NCI-H2171 (cell line): ENCODE results near the gene AMPD3.

Experiments
- DNase-seq: peaks from one replicate; lab custom pipeline; 2025; lab: John Stamatoyannopoulos, UW

The AMPD3 gene

DNA sequence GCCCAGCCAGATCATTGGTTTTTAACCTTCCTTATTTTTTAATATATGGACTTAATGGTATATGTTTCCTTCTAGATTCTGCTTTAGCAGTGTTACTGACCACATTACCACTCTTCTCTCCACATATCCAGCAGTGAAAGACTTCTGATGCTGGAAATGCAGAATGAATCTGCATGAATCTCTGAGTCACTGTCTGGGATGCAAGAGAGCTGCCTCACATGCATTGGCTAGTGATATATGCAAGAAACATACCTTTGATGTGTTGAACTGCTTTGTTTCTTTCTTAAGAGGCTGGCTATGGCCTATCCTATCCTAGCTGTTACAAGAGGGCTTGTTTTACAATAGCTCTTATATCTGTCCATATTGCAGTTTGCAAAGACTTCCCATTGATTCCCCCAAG, 16.6 kb upstream of the AMPD3 start:
- no peak for DNase-seq

DNA sequence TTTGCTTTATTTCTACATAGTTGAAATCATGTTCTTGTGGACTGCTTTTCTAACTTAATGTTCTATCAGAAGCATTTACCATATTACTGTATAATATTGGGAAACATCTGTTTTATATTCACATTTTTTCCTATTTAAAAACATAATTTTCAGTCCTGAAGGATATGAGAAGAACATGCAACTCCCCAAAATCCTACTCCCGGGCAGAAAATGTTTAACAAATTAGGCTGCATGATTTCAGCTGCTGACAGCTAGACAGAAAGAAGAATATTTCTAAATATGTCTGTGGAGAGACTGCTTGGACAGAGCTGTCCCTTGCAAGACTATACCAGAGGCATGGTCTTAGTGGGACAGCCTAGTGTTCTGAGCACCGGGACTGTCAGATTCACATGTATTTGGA, 15.7 kb upstream of the AMPD3 start:
- DNase-seq, result no peak

DNA sequence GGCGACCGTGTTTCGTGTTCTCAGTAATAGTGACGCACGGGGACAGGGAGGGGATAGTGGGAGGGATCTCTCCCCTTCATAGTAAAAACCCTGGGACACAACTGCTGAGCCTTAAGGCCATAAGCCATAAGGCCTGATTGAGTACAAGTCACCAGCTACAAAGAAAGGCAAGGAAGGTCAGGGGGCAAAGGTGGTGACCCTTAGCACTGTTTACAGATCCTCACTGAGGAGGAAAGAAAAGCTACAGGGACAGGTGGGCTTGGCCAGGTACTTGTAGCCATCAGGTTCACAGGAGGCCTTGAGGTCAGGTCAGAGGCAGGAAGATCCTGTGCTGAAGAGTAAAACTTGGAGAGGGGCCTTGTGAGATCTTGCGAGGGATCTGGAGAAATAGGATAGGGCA, 15.1 kb upstream of the AMPD3 start:
- no peak for DNase-seq

DNA sequence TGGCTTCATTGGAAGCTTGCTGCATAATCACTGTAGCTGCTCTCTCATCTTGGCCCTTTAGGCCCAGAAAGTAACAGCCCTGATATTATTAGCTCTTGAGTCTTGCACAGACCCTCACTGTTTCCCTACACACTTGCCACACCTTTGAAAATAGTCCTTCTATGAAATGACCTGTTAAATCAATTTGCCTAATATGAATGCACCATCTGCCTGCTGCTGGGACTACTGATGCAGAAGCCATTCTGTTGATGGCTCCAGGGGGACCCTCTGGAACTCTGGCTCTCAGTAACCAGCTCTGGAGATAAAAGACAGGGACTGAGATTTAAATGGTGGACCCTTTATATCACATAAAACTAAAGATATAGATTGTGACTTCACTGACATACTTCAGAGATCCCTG, 14.7 kb upstream of the AMPD3 start:
- no peak for DNase-seq

DNA sequence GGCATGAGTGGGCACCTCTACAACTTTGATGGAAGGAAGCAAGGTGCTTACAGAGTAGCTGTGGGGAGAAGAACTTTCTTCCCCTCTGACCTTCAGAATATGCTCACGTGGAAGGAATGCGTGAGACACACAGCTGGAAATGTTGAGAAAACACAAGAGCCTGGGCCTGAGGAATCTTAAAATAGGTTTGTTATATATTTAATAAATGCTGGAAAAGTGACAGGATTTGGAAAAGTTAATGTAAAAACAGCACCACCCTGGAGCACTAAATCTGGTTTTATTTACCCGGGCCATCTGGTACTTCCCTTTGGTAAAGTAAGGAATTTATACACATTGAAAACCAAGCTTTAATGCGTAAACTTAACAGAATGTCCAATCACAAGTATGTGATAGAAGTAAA, 14.0 kb upstream of the AMPD3 start:
- DNase-seq, result no peak

DNA sequence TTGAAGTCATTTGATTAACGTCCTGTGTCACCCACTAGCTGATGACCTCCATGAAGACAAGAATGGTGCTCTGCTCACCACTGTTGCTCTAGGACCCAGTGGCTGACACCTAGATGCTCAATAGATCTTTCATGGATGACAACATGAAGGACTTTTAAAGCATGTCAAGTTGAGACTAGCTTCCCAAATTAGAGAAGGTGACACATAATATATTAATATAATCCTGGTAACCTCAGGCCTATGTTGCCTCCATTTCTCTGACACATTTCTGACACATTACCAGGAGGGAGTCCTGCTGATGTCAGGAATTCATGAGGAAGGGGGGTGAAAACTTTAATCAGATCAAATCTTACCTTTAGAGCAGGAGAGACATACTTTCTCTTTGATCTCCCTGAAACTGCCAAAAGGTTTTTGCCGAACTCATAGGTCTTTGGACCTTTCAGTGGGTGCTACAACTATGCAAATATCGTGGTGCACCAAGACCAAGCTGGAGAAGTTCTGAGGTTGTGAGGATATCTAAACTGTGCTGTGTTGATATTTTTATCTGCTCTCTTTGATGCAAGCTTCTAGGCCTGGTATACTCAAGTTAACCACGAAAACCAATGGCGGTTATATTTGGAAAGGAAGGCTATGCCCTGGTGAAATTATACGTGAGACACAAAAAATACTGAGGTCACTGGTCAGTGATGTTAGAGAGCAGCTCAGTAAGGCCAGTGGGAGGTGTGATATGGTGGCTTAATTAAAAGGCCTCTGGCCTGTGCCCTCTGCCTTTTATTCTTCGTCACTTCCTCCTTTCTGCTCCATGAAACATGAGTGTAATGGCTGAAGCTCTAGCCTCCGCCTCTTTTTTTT, 13.2 kb upstream of the AMPD3 start:
- DNase-seq, result no peak

DNA sequence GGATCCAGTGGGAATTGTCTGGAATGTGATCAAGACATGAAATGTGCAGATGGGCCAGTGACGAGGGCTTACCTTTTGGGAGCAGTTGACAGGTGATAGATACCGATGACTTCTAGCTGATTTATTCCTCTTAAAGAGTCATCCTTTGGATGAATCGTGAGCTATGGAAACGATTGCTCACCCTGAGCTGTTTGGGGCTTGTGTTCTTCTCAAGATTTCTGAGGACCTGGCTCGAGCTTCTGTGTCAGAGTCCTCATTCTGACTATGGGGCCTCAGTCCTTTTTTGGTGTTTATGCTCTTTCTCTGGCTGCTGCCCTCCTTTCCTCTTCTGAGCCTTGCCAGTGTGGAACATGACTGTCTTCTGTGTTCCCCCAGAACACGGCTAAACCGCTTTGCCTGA, 11.9 kb upstream of the AMPD3 start:
- no peak for DNase-seq

DNA sequence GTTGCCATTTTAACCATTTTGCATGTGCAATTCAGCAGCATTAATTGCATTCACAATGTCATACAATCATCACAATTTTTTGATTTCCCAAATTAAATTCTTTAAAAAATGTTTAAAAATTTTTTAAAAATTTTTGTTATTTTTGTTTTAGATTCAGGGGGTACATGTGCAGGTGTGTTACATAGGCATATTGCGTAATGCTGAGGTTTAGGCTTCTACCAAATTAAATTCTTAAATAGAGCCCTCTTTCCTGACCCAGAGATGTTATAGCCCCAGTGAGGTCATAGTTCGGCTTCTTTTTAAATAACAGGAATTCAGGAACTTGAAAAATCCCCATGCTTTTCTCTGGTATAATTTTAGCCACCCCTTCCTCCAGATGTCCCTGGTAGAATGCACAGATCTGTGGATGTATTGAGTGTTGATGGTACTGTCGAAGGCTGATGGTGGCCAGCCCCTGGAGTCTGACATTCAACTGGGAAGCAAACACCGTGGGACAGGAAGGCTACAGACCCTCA, 11.3 kb upstream of the AMPD3 start:
- DNase-seq, result no peak

DNA sequence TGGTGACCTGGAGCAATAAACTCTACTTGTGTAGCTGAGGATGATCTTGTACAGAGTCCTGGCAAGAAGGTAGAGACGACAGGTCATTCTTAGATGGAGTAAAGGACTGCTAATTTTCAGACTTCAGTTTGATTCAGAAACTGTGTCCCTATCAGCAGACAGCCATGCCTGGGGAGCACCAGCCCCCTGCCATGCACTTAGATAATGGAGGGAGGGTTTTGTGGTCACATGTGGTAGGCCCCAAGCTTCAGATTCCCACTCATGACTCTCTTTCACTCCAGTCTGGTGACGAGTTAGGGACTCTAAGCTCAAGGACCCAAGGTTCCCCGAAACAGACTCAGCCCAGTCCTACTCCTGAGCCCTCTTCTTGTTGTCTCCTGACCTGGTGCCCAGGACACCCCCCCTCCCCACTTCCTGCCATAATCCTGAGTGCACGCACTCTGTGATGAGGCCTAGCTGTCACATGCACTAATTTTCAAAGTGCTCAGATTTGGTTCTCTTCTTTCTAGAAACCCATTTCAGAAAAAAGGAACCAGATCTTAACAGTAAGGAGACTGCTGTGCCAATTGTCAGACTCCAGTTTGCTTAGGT, 10.2 kb upstream of the AMPD3 start:
- DNase-seq, result no peak

DNA sequence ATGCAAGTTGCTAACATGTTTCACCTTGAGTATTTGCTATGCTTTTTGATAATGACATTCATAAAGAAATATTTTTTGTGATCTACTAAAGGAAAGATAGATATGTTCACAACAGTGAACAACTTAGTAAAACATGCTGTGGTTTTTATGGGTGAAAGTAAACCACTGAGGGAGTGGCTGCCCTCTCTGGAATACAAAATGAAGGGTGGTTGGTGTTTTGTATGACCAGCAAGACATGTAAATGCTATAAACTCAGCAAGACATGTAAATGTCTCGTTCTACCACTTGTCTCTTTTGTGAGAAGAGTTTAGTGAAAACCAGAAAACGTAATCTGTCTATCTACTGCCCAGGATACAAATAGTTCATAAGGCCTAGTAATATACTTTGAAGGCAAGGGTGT, 7.6 kb upstream of the AMPD3 start:
- DNase-seq, result no peak

DNA sequence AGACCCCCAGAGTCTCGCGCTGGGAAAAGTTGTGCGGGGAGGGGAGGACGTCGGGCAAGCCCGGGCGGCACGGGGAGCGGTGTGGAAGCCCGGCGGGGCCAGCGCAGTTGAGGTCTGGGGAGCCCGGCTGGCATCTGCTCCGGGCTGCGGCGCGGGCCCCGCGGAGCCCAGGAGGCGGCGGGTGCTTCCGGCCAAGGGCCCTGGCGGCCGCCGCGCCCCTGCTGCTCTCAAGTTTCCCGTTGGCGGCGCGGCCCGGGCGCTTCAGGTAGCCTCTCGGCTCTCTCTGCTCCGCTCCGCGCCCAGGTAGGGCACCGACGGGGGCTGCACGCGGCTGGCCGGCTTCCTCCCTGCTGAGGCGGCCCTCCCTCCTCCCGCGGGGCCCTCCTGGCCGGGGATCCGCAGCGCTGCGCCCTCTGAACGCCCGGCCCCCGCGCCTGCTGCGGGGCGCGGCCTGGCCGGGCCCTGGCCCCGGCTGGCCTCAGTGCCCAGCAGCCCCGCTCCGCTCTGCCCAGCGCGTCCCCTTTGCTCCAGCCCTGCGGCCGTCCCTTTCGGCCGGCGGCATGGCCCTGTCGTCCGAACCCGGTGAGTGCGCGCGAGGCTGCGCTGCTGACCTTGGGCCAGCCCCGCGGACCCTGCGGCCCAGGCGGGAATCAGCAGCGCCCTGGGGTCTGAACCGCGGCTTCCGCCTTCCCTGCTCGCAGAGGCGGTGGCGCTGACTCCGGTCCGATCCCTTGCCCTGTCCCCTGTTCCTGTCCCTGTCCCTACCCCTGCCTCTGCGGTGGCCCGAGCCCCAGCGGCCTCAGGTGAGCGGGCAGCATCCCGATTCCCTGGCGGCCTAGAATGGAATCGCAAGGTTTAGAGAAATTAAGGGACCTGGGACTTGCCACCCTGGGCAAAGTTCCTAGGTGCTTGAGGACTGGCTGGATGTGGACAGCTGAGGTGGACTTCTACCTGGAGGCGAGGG, 4.3 kb upstream of the AMPD3 start:
- DNase-seq, result peak; percentile 16

DNA sequence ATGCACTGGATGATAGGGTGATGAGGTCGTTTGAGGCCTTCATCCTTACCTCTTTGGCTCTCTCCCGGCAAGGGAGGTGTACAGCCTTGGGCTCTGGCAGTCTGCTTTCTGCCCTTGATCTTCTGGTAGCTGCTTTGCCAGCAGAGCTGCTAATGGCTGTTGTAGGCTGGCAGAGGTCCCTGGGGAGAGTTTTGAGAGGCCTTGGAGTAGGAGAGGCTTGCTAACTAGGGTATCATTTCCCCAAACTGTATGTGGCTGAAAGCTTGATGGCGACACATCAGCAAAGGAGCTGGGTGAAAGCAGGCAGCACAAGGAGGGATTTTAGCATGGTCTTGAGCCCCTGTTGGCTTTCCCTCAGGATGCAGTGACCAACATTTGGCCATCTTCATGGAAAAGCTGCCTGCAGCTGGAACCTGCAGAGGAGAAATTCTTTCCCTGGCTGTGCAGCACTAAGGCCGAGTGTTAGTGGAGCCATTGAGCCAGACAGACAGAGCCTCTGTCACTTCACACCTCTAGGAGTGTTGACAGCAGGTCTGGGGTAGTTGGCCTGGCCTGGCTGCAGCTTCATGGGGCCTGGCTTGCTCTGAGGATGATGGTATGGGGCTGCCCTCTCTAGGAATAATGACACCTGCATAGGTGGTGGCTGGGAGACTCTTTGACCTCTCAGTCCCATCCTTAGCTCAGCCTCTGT, 3.5 kb upstream of the AMPD3 start:
- DNase-seq, result peak; percentile 52

DNA sequence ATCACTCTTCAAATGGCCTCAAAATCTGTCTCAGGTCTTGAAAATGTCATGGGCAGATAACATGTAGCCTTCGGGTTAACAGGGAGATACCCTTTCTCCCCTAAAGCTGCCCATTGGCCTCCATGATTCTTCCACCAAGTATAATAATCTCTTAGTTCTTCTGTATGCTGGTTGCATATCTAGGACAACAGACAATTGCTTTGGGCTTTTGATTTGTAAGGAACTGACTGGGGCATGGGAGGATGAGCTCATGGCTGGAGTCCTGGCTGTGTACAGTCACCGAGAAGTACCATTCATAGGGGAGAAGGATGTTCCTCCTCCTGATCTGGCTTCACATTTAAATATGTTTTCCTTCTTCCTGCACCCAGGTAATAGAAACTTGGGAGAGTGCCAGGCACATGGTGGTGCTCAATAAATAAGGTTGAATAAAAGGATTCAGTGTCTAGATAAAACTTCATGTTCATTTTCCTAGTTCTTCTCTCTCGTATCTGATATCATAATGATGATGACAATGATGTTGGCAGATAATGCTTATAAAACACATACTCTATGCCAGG, 2.8 kb upstream of the AMPD3 start:
- DNase-seq, result no peak

DNA sequence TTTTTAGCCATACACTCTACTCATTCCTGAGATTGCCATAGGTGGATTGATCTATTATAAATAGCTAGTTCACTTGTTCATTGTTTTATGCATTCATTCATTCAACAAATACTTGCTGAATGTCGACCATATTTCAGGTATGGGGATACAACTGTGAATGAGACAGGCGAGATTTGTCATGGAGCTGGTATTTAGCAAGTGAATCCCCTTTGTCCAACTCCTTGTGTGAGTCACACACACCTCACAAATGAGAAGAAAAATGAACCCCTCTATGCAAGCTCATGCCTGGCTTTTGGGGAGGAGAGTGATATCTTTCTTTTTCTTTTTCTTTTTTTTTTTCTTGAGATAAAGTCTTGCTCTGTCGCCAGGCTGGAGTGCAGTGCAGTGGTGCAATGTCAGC, 1.8 kb upstream of the AMPD3 start:
- no peak for DNase-seq

DNA sequence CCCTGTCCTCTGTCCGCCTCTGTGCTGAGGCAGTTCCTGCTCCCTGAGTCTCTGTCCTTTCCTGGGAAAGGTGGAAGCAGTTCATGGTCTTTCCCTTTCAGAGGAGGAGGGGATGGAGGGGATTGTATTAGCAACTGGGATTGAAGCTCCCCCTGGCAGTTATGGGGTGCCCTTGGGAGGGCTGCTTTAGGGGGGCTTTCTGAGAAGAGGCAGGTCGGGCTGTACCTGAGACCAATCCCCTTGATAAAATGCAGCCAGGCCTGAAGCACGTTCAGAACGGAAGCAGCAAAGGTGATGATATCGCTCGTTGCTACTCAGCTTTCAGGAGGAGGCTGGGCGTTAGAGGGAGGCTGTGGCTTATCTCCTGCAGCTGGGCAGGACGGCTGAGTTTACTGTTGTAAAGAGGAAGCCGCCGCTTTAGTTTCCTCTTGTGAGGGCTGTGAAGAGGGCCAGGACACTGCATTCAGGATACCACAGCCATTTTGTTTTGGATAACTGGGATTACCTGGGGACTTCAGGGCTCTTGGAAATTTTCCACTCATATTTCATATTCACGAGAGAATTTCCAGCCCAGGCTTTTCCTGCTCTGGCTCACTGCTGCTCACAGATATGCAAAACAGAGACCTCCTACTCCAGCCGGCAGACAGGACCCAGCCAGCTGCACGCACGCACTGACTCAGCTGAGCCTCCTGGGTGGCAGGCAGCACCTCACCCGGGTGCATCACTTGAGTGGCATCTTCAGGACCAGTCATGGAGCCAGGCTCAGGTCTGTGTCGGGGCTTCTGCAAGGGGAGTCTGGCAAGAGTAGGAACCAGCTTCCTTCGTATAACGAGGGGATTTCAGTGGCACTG, 798 bp downstream of the AMPD3 start:
- peak; percentile 23 for DNase-seq

DNA sequence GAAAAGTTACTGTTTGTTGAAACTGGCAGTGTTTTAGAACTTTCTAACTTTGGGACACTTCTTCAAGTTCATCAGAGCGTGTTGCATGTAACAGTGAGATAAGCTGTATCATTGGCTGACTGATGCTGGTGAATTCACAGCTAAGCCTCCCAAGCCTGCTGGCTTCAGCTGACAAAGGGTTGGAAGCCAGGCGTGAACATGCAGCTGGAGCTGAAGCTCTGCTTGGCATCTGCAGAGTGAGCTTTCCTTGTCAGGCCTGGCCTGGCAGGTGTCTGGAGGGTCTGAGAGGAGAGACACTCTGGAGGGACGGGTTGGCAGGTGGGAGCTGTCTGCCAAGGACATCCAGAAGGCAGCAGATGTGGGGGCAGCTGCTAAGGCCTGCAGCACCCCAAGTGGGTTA, 1.5 kb downstream of the AMPD3 start:
- DNase-seq, result peak; percentile 41

DNA sequence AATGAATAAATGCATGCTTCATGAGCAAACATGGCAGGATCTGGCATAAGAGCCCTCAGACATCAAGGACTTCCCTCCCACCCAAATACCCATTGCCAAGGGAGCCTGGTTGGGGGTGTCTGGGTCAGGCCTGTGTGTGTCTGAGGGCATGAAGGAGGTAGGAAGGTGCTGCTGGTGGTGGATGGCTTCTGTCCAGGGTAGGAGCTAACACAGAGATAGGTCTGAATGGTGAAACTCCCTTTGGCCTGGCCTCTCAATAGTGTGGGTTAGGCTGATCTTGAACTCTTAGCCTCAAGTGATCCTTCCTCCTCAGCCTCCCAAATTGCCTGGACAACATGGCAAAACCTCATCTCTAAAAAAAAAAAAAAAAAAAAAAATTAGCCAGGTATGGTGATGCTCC, 2.8 kb downstream of the AMPD3 start:
- DNase-seq, result no peak

DNA sequence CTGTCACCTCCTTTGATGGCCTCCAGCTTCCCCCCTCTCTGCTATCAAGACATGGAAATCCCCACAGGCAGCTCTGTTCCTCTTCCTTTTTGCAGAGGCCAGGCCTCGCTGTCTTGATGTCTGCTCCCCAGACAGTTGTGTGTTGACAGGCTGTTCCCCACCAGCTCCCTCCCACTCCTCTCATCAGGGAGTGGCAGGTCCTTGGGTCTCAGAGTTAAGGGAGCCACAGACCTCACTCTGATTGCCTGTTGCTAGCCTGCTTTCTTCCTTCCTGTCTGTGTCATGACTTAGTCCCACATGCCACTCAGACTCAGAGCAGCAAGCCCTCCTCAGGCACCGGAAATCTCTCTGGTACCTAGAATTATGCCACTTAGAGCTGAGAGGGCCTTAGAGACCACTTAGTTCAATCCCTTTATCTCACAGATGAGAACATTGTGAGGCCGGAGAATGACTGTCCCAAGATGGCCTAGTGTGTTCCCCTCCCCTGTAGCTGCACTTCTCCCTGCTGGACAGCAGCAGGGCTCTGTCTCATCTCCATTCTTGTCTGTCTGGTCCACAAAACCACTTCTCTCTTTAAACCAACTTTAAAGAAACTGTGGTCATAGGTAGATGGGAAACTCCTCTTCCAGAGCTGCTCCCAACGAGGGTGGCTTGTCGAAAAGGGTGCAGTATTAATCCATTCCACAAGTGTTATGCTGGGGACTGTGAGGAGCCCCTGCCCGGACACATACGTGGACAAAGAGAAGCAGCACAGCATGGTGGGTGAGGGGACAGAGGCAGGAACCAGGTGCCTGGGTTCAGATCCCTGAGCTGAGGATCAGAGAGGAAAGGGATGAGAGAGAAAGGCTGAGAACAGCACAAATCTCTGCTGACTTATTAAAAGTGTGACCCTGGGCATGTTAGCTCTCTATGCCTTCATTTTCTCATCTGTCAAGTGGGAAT, 4.2 kb downstream of the AMPD3 start:
- DNase-seq, result no peak

DNA sequence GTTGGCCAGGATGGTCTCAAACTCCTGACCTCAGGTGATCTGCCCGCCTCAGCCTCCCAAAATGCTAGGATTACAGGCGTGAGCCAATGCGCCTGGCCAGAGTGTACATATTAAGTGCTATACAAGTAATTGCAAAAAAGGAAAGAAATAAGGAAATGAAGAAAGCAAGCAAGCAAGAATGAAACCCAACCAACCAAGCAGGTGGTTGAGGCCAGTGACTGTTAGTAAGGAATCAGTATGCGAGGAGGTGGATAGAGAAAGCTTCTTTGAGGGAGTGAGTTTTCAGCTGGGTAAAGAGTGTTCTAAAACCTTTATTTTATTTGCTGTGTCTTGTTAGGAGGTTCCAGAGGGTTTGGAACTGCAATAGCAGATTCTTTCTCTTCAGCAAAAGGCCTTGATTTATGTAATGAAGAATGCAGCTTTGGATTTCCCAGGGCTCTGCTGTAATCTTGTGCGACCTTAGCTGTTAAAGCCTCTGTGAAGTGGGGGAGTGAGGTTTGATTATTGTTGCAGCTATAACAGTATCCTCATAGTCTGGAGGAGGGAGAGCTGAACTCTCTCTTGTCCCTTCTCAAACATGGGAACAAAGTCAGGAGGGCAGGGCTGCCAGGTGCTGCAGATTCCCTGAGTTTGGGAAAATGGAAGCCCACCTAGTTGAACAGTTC, 5.7 kb downstream of the AMPD3 start:
- DNase-seq, result no peak
